ENCODE data around the gene TESK2. TPM values are rescaled to one million over a fixed set of nuclear protein-coding genes. Genes with fewer than 3 reads are reported as not detected.

TESK2 gene
- total and polyA plus RNA-seq, 2 of the 13 experiments (the other 11 are each of a cell fraction or from before 2014, with no cell fraction given): 5.5 to 9.6 TPM

GRCh38 chr1:45508295-45509151 is 17.6 kb upstream of the TESK2 start (continued):
- TF ChIP-seq CEBPB (IDR thresholded peaks at IDR 0.05; ENCODE audit: borderline replicate concordance, low read depth, low read length): peak; percentile 33; the same call in 1 of the 2 replicates
- TF ChIP-seq RBM22 (optimal IDR thresholded peaks at IDR 0.05; ENCODE audit: low read length): peak; percentile 65
- TF ChIP-seq HNF4A (CRISPR knock-in tag; IDR thresholded peaks at IDR 0.05): 0 out of 2 replicates have a peak, but pooled peaks have one; percentile 4
- TF ChIP-seq POLR2AphosphoS5 (IDR thresholded peaks at IDR 0.05; ENCODE audit: low read depth, low read length): peak; percentile 26
- peak; percentile 35; the same call in 1 of the 2 replicates for TF ChIP-seq FOXA3 (CRISPR knock-in tag; IDR thresholded peaks at IDR 0.05)
- peak; percentile 30; the same call in 1 of the 2 replicates for TF ChIP-seq ZNF687 (CRISPR knock-in tag; IDR thresholded peaks at IDR 0.05)
- peak; percentile 10; the same call in 1 of the 2 replicates for TF ChIP-seq TGIF2 (CRISPR knock-in tag; IDR thresholded peaks at IDR 0.05)
- TF ChIP-seq POLR2A (IDR thresholded peaks at IDR 0.05; ENCODE audit: insufficient read depth in 1 of 2, low read depth in 2 of 2, low read length in 2 of 2): peak; percentile 36 to 41
- peak; percentile 34; the same call in 1 of the 2 replicates for TF ChIP-seq PHF21A (CRISPR knock-in tag; IDR thresholded peaks at IDR 0.05)
- TF ChIP-seq ZSCAN9 (CRISPR knock-in tag; IDR thresholded peaks at IDR 0.05; ENCODE audit: borderline replicate concordance): no peak
- peak; percentile 11; the same call in 1 of the 2 replicates for TF ChIP-seq ATF7-NPFF (CRISPR knock-in tag; IDR thresholded peaks at IDR 0.05; ENCODE audit: low read depth)
- TF ChIP-seq ZNF770 (CRISPR knock-in tag; IDR thresholded peaks at IDR 0.05): peak; percentile 95
- TF ChIP-seq HNF1A (IDR thresholded peaks at IDR 0.05; ENCODE audit: low read depth): no peak
- TF ChIP-seq HNF1A (CRISPR knock-in tag; IDR thresholded peaks at IDR 0.05; ENCODE audit: borderline replicate concordance): no peak
- TF ChIP-seq NFYC (CRISPR knock-in tag; IDR thresholded peaks at IDR 0.05): no peak
- peak; percentile 49 for TF ChIP-seq POGK (CRISPR knock-in tag; conservative IDR thresholded peaks at IDR 0.05)
- TF ChIP-seq ZFP62 (CRISPR knock-in tag; IDR thresholded peaks at IDR 0.05): no peak
